HEK293 (cell line): ENCODE data around the gene NELL1.

ENCODE experiments used
- CTCF ChIA-PET: fragments of 350-600 bp; formaldehyde crosslinking; extraction: SDS; loops from one replicate; lab custom pipeline; 2021; ENCODE audit warnings: antibody characterized with exemption; lab: Yijun Ruan, JAX
- POLR2A ChIA-PET: fragments of 300-600 bp; formaldehyde crosslinking; extraction: SDS; loops from one replicate; lab custom pipeline; 2020; ENCODE audit warnings: antibody characterized with exemption, inconsistent platforms; lab: Yijun Ruan, JAX
- H3K27ac ChIP-seq: fragments of 200-500 bp; sonication (Bioruptor generic); 2 replicates; pipeline ENCODE4 v1.5.1; 2014; ENCODE audit warnings: low read depth, low read length, control low read depth, inconsistent platforms; ENCODE audit errors: extremely low read depth
- H3K36me3 ChIP-seq, 2 experiments: fragments of 200-500 bp in 1 of 2; sonication (Bioruptor generic) in 1 of 2; 1 replicate in 1 of 2; 2 replicates in 1 of 2; pipeline ENCODE4 v1.5.1; 2014 to 2017; ENCODE audit warnings: inconsistent platforms in 2 of 2, low read length in 2 of 2; ENCODE audit not compliant: control insufficient read depth in 2 of 2, insufficient read depth in 1 of 2
- H3K4me1 ChIP-seq: fragments of 200-500 bp; sonication (Bioruptor generic); 2 replicates; pipeline ENCODE4 v1.5.1; 2014; ENCODE audit warnings: mild to moderate bottlenecking, low read length, inconsistent platforms; ENCODE audit not compliant: control insufficient read depth, insufficient read depth
- H3K4me3 ChIP-seq: 2 replicates; pipeline ENCODE4 v1.5.1; 2011; ENCODE audit warnings: low read depth, mild to moderate bottlenecking, control low read depth, low read length, moderate library complexity
- H3K9me3 ChIP-seq: fragments of 200-500 bp; sonication (Bioruptor generic); 2 replicates; pipeline ENCODE4 v1.5.1; 2014; ENCODE audit warnings: low read depth, low read length, inconsistent platforms; ENCODE audit not compliant: control insufficient read depth, insufficient read depth
- BCL11A ChIP-seq: fragments of 450-650 bp; formaldehyde crosslinking; IDR thresholded peaks from 2 replicates; pipeline ENCODE4 v1.5.1; 2016; ENCODE audit warnings: low read depth, missing biosample characterization, missing genetic modification characterization
- GLIS2 ChIP-seq: fragments of 450-650 bp; formaldehyde crosslinking; IDR thresholded peaks from 2 replicates; pipeline ENCODE4 v1.5.1; 2016; ENCODE audit warnings: missing biosample characterization, missing genetic modification characterization
- MEIS1 ChIP-seq: sonication (generic); formaldehyde crosslinking; IDR thresholded peaks from 2 replicates; pipeline ENCODE4 v1.8.1; 2022; ENCODE audit warnings: missing genetic modification reagents, mild to moderate bottlenecking, borderline replicate concordance
- PBX3 ChIP-seq: sonication (generic); formaldehyde crosslinking; IDR thresholded peaks from 2 replicates; pipeline ENCODE4 v1.8.1; 2022; ENCODE audit warnings: mild to moderate bottlenecking, moderate library complexity, missing genetic modification reagents
- REPIN1 ChIP-seq: fragments of 450-650 bp; formaldehyde crosslinking; IDR thresholded peaks from 2 replicates; pipeline ENCODE4 v1.5.1; 2017; ENCODE audit warnings: missing biosample characterization, missing genetic modification characterization, low read depth
- REST ChIP-seq: fragments of 450-650 bp; formaldehyde crosslinking; IDR thresholded peaks from 2 replicates; pipeline ENCODE4 v1.5.1; 2016; ENCODE audit warnings: missing biosample characterization, missing genetic modification characterization
- SALL2 ChIP-seq: fragments of 450-650 bp; formaldehyde crosslinking; IDR thresholded peaks from 2 replicates; pipeline ENCODE4 v1.5.0; 2017; ENCODE audit warnings: missing biosample characterization, mild to moderate bottlenecking, missing genetic modification characterization, borderline replicate concordance
- TCF7L2 ChIP-seq: IDR thresholded peaks from 2 replicates; pipeline ENCODE4 v1.6.1; 2011; ENCODE audit warnings: low read depth, mild to moderate bottlenecking, inconsistent platforms, low read length, moderate library complexity, borderline replicate concordance
- TRIM28 ChIP-seq: IDR thresholded peaks from 2 replicates; pipeline ENCODE4 v1.6.1; 2011; ENCODE audit warnings: low read length, control low read depth, borderline replicate concordance
- WT1 ChIP-seq: fragments of 450-650 bp; formaldehyde crosslinking; IDR thresholded peaks from 2 replicates; pipeline ENCODE4 v1.5.1; 2016; ENCODE audit warnings: missing biosample characterization, missing genetic modification characterization
- YY2 ChIP-seq: fragments of 450-650 bp; formaldehyde crosslinking; IDR thresholded peaks from 2 replicates; pipeline ENCODE4 v1.5.1; 2016; ENCODE audit warnings: missing biosample characterization, missing genetic modification characterization
- ZEB2 ChIP-seq: fragments of 450-650 bp; formaldehyde crosslinking; IDR thresholded peaks from 2 replicates; pipeline ENCODE4 v1.5.1; 2016; ENCODE audit warnings: missing biosample characterization, missing genetic modification characterization
- ZFHX2 ChIP-seq: fragments of 450-650 bp; formaldehyde crosslinking; conservative IDR thresholded peaks from 2 replicates; pipeline ENCODE4 v1.5.1; 2016; ENCODE audit warnings: missing biosample characterization, missing genetic modification characterization
- ZNF280D ChIP-seq: fragments of 450-650 bp; formaldehyde crosslinking; IDR thresholded peaks from 2 replicates; pipeline ENCODE4 v1.5.1; 2016; ENCODE audit warnings: missing biosample characterization, missing genetic modification characterization
- ZNF501 ChIP-seq: fragments of 450-650 bp; formaldehyde crosslinking; IDR thresholded peaks from 2 replicates; pipeline ENCODE4 v1.5.1; 2016; ENCODE audit warnings: missing biosample characterization, missing genetic modification characterization
- ZNF549 ChIP-seq: fragments of 450-650 bp; IDR thresholded peaks from 2 replicates; pipeline ENCODE4 v1.5.1; 2018; ENCODE audit warnings: missing biosample characterization, missing genetic modification characterization, mild to moderate bottlenecking, inconsistent platforms, moderate library complexity
- ZNF555 ChIP-seq: fragments of 450-650 bp; formaldehyde crosslinking; conservative IDR thresholded peaks from 2 replicates; pipeline ENCODE4 v1.5.1; 2017; ENCODE audit warnings: missing biosample characterization, mild to moderate bottlenecking, missing genetic modification characterization, inconsistent platforms
- ZNF560 ChIP-seq: fragments of 450-650 bp; formaldehyde crosslinking; IDR thresholded peaks from 2 replicates; pipeline ENCODE4 v1.5.1; 2017; ENCODE audit warnings: missing biosample characterization, missing genetic modification characterization, borderline replicate concordance
- ZNF654 ChIP-seq: fragments of 450-650 bp; formaldehyde crosslinking; IDR thresholded peaks from 2 replicates; pipeline ENCODE4 v1.5.1; 2016; ENCODE audit warnings: low read depth, missing biosample characterization, missing genetic modification characterization
- ZNF776 ChIP-seq: fragments of 450-650 bp; formaldehyde crosslinking; IDR thresholded peaks from 2 replicates; pipeline ENCODE4 v1.5.0; 2017; ENCODE audit warnings: missing biosample characterization, missing genetic modification characterization, borderline replicate concordance
- ZNF792 ChIP-seq: fragments of 450-650 bp; formaldehyde crosslinking; IDR thresholded peaks from 2 replicates; pipeline ENCODE4 v1.5.1; 2016; ENCODE audit warnings: missing biosample characterization, missing genetic modification characterization
- ZSCAN18 ChIP-seq: fragments of 450-650 bp; formaldehyde crosslinking; IDR thresholded peaks from 2 replicates; pipeline ENCODE4 v1.5.1; 2016; ENCODE audit warnings: missing biosample characterization, missing genetic modification characterization
- ZSCAN4 ChIP-seq: fragments of 450-650 bp; formaldehyde crosslinking; IDR thresholded peaks from 2 replicates; pipeline ENCODE4 v1.5.1; 2017; ENCODE audit warnings: missing biosample characterization, missing genetic modification characterization

NELL1 gene

GRCh38 chr11:20876738-20877137, 207.4 kb downstream of the NELL1 start (continued):
- no peak for TF ChIP-seq REST
- TF ChIP-seq ZNF501 (tag by site-specific recombination) = no peak
- TF ChIP-seq BCL11A (tag by site-specific recombination) = no peak
- TF ChIP-seq REPIN1 (tag by site-specific recombination) = no peak
- no peak for TF ChIP-seq ZNF555
- no peak for TF ChIP-seq WT1 (tag by site-specific recombination)

GRCh38 chr11:20880094-20880493, 210.7 kb downstream of the NELL1 start:
- Histone ChIP-seq H3K27ac (no peak overlapping the region), H3K36me3 (no peaks in the 10 kb centered on the region), H3K9me3 (no peaks in the 10 kb centered on the region), H3K4me3 (no peak overlapping the region), H3K4me1 (no peaks in the 10 kb centered on the region)
- ChIA-PET CTCF (no interaction called here), POLR2A (interaction anchor here (0.6 kb wide), 1 partner anchor 317 kb away, joined by 3 read pairs; no protein-coding TSS in a partner anchor)
- TF ChIP-seq GLIS2 (tag by site-specific recombination) (no peak), WT1 (tag by site-specific recombination) (no peak), ZEB2 (no peak), ZNF792 (no peak), MEIS1 (no peak), ZFHX2 (no peak), YY2 (tag by site-specific recombination) (no peak), ZSCAN4 (tag by site-specific recombination) (no peak), ZSCAN18 (tag by site-specific recombination) (no peak), ZNF280D (no peak), ZNF549 (tag by site-specific recombination) (no peak), TCF7L2 (no peak), ZNF776 (no peak), PBX3 (CRISPR knock-in tag) (no peak), SALL2 (tag by site-specific recombination) (no peak), TRIM28 (no peak), ZNF560 (tag by site-specific recombination) (no peak), ZNF654 (no peak)
